Hematopoietic multipotent progenitor cell (in vitro differentiated cells): Measurements from ENCODE around the gene LRRC8B. TPM values are rescaled to one million over a fixed set of nuclear protein-coding genes. Genes with fewer than 3 reads are reported as not detected.
"Not testable (repeated sequence)": the region's sequence is repeated elsewhere in the genome, so short reads cannot be mapped to it uniquely, and the experiment has no call there.

Experiments used
- DNase-seq, 3 donors: peaks; one replicate each; pipeline ENCODE4 v3.0.0-alpha.2; 2011 to 2015; ENCODE audit warnings: low read depth in 2 of 3, low spot score in 2 of 3
- total RNA-seq: library from RNA; depleted of rRNA; stranded (reverse); fragments of >200 nt; gene quantifications from one replicate; pipeline ENCODE4 v1.2.3, GENCODE V29; 2012

Gene LRRC8B
- total RNA-seq, 1 donor = 11.6 TPM

DNA sequence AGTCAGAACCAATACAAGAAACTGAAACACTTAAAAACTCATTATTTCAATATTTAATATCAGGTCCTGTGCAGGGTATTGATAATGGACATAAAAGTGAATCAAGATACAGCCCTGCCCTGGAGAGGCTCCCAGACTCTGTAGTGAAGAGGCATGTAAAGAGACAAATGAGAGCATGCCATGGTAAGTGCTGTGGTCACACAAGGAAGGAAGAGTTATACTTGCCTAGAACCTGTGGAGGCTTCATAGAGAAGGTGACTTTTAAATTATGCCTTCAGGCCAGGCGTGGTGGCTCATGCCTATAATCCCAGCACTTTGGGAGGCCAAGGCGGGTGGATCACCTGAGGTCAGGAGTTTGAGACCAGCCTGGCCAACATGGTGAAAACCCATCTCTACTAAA, 105.0 kb downstream of the LRRC8B start:
- not testable (repeated sequence) for DNase-seq

DNA sequence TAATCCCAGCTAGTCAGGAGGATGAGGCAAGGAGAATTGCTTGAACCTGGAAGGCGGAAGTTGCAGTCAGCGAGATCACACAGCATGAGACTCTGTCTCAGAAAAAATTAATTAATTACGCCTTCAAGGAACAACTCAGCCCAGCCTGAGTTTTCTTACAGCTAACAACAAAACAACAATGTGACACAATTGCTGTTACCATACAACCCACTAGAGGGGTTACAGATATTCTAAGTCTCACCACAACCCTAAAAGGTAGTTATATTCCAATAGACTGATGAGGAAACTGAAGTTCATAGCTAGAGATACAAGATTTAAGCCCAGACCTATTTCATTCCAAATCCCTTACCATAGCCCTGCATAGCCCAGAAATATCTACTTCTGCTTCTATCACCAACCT, 105.4 kb downstream of the LRRC8B start:
- no peak for DNase-seq

DNA sequence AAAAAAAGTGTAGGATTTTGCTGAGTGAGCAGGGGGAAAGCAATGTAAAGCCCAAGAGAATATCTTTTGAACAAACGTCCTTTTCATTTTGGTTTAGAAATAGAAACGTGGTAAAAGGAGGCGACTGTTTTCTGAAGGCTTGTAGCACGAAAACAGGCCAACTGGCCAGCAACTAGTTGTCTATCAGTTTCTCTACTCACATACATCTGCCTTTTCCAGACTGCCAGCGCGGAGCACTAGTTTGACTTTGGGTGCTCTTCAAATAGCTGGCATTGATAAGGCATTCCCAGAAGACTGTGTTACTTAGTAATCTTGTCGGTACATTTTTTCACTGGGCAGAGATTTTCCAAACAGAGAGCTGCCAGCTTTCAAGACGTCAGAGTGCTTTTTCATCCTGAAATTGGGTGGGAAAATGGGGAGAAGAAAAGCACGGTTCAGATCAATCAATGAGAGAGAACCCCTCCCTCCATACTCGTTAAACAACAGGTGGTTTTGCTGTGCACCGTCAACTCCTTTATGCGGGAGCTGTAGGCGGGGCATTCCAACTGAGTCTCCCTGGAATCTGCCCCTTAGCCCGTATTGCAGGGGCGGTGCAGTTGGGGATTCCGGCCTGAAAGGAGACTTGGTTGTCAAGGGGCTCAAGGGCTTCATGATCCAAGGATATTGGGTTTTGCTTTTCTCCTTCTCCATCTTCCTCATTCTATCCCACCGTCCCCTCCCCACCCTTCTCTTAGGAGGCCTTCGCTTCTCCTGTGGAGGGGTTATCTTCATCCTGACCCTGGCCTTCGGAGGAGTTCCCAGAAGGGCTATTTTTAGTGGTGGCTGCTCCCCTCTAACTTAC, 107.4 kb downstream of the LRRC8B start:
- DNase-seq = no peak

DNA sequence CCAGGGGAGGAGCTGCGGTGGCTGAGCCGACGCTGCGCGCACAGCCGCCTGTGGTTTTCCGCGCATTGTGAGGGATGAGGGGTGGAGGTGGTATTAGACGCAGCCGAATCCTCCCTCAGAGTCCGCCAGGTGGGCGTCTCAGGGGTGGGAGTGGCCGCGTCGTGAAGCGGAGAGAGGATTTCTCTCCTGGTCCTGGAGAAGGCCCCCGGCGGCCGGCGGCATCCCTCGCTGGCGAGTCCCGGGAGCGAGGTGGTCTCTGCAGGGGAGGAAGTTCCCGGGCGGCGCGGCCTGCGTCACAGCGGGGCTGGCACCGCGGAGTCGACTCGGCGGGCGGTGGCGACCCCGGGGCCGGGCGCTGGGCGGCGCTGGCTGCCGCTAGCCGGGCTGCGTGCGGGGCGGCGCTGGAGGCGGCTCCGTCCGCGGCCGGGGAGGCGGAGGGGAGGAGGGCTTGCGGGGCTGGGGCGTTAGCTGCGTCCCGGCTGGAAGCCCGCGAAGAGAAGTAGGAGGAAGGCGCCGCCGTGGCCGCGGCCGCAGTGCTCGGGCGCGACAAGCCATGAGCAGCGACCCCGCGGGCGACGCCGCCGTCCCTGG, 108.1 kb downstream of the LRRC8B start, which contains the start of gene LRRC8C:
TSS of gene LRRC8C (plus strand) at position 464 of the 591 bp plus-strand sequence. CDS start 53,354 bp downstream, outside the sequence.
- peak; percentile 80 to 88 (median 86) for DNase-seq

DNA sequence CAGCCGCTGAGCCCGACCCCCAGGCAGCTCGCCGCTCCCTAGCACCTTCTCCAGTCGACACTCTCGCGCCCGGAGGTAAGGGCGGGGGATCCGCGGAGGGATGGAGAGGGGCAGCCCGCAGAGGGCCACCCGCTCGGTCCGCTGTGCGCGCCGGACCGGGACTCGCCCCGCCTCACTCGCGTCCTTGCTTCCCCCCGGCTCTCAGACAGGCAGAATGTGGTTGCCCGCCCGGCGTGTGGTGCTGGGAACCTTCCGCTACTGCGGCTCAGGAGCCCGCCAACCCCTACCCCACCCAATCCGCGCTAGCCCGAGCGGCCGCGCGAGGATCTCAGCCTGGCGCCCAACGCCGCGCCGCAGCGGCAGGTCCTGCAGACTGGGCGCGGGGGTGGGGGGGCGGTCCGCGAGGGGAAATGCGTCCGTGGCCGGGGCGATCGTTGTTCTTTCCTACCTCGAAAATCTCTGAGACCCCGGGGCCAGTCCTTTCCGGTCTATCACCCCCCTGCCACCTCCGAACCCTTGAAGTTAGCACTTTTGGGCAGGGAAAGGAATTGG, 108.7 kb downstream of the LRRC8B start:
- peak in 2 of 3 donors; percentile 69 to 74 for DNase-seq

DNA sequence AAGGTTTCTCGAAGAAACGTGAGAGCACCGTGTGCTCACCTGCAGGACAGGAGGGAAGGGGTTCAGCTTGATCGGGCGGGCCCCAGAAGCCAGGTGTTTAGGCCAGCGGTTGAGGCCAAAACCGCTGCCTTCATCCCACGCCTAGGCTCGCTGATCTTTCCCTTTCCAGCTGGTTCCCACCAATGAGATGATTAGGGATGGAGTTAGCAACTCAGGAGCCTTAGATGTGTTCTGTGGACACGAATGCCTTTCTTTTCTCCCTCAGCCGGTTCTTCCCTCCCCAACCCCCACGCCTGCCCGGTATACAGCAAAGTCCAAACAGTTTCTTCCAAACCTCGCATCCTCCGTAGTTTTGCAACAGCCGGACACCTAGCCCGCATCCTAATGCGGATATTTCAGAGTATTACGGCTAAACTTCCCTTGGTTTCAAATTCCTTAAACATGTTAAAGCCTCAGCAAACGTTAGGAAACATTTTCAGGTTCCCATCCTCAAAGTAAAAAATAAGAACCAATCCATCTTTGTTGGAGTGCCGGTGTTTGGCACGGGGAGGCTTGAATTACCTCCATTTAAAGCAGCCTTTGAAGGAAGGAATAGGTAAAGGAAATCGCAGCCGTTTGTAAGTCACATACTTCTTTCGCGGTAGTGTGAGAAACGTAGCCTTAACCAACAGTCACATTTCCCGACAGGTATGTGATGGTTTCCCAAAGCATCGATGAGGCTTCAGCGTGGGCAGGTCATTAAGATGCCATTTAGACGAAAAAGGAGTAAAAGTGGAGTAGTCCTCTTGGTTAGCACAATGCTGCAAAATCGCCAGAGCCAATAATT, 109.4 kb downstream of the LRRC8B start:
- DNase-seq = peak in 1 of 3 donors; percentile 15

DNA sequence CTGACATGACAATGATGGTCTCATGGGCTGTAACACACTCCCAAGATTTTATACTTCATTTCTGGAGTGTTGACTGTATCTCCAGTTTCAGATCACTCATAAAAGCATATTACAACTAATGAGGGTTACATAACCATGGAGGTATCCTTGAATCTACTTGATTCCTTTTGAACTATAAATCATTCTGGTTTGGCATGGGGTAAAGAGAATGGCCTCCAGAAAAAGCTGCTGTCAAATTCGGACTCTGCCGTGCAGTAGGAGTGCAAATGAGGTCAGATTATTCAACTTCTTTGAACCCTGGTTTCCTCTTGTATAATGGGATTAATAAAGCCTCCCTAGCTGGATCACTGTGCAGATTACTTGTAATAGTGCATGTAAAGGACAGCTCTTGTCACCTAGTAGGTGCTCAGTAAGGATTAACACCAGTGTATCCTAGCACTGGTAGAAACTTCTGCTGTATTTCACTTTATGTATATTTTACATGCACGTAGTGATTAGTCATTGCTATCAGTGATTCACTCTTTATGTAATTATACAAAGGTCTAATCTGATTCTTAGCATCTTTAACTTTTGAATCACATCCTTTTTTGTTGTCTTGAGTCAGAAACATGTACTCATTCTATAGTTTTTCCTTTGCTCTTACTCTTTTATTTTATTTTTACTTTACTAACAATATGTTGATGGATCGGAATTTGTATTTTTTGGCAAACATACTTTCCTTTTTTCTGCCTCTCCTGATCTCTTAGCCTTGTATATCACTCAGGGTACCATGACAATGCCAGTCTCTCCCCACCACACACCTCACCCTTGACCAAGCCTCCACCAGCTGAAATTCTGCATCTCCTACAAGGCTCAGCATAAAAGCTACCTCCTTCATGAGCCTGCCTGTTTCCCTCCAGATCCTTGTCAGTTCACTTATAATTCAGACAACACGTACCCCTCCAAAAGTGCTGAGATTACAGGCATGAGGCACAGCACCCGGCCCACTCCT, 111.5 kb downstream of the LRRC8B start:
- DNase-seq = no peak

DNA sequence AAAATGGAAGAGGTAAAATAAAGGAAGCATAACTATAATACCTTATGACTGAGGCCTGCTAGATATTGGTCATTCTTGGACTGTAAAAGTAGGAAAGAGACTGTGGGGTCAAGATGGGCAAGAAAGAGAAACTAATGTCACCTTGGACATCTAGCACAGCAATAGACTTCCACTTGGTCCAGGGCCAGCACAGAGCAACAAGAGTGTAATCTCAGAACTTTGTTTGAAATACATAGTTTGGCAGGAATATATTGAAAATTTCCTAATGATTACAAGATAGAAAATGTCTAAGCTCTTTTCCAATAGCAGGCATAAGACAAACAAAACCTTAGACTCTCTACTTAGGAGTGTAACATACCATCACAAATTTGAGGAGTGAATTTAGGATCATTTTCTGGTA, 112.9 kb downstream of the LRRC8B start:
- no peak for DNase-seq

DNA sequence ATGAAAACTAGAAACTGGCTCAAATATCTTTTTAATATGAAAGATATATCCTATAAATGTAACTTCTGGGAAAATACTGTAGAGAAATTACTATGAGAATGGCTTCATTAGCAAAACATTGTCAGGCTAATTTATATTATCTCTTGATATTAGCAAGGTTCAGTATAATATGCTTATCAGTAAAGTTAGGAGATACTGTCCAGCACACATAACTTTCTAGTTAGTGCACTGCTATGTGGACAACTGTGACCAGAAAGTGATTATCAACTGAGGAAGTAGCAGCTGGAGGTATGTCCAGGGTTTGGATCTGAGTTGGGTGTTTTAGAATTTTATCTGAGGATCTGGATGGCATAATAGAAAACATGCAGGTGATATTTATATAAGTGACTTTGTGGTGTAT, 115.8 kb downstream of the LRRC8B start:
- DNase-seq = no peak

DNA sequence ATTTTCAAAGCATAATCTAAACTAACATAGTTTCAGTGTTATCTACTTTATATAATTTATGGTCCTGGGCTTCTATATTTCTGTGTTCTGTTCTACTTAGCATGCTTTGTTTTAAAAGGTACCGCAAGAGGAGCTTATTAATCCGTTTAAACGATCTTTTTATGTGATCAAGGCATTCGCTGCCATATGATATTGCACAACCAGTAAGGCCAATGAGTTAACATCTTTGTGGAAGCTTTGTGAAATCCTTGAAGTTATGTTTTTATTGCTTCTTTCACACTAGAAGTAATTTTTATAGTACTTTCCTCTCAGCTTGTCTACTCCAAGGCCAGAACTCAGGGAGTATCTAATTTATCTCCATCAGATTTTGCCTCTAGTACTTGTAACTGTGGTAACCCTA, 117.2 kb downstream of the LRRC8B start:
- DNase-seq = no peak

DNA sequence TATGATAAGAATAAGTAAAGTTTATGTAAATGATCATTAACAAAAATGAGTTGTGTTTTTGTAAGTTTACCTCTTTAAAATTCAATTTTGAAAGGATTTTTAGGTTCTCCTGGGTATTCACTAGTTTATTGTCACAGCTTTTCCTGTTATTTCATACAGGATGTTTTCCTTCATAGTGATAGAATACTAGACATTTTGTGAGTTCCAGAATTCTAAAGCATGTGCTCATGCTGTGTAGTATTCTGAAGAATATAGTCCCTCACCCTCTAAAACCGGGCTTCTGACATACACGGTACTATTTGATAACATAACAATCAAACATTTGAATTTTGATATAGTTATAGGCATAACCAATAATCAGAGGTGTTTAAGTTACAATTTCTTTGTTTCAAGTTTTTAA, 118.9 kb downstream of the LRRC8B start:
- DNase-seq = no peak

DNA sequence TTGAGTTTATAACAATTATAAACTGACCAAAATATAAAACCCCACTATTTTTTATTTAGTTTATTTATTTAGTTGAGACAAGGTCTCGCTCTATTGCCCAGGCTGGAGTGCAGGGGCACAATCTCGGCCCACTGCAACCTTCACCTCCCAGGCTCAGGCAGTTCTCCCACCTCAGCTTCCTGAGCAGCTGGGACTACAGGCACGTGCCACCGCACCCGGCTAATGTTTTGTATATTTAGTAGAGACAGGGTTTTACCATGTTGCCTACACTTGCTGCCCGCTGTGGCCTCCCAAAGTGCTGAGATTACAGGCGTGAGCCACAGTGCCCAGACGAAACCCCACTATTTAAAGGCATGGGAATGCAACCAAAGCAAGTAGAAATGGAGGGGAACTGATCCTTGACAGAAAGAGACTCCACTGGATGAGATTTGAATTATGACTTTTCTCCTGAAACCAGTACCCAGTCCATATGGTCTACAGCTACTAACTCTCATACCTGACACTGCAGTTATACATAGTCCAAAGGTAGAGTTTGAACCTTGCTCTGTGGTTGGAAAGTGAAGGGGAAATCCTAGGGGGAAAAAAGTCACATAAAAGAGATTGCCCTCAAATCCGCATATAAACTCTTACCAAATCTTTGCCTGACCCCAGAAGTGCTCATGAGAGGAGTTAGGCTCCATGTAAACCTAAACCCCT, 119.6 kb downstream of the LRRC8B start:
- DNase-seq = no peak

DNA sequence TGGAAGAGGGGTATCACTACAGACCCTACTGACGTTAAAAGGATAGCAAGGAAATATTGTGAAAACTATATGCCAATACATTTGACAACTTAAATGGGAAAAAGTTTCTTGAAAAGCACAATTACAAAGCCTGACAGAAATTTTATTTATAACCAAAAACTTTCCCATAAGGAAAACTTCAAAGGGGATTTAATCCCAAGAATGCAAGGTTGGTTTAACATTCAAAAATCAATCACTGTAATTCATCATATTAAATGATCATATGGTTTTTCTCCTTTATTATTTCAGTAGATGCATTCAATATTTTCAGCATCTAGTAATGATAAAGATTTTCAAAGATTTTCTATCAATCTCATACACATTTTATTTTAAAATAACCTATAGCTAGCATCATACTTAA, 121.6 kb downstream of the LRRC8B start:
- no peak for DNase-seq

Other genes starting within 250 kb of the LRRC8B start
- under 0.01 TPM for gene GBP6, start 160.8 kb upstream of the LRRC8B start, total RNA-seq
- 4.6 TPM for gene LRRC8C, start 108.3 kb downstream of the LRRC8B start, total RNA-seq